Measurements from ENCODE around the gene NME1. TPM values are rescaled to one million over a fixed set of nuclear protein-coding genes. Genes with fewer than 3 reads are reported as not detected.
A peak's percentile ranks its signal among the peaks of the same experiment; 100 is the strongest.

The NME1 gene
- total RNA-seq, 1 experiment from 2014 or later = 592 TPM

- no peak overlapping the region for H2AFZ ChIP-seq (ENCODE audit: low read length)
- H3K27me3 ChIP-seq (ENCODE audit: low read length) = no peaks in the 10 kb centered on the region
- H3K4me1 ChIP-seq (ENCODE audit: insufficient read depth, low read length) = peaks cover 20% of the 10 kb centered on the region
- no peaks in the 10 kb centered on the region for H3K9me3 ChIP-seq (ENCODE audit: low read length)
- intact Hi-C loops (cut with micrococcal nuclease) = no loop called here
- no peaks in the 10 kb centered on the region for H3K36me3 ChIP-seq (ENCODE audit: low read depth, low read length)
- H3F3A ChIP-seq (ENCODE audit: low read length, unreplicated experiment) = peaks cover 4% of the 10 kb centered on the region
- ATAC-seq = no peak
- H3K9ac ChIP-seq (ENCODE audit: low read length) = no peak overlapping the region
- H3K4me3 ChIP-seq (ENCODE audit: low read length) = no peak overlapping the region
- ChIA-PET CTCF (interaction anchor here (0.6 kb wide), 1 partner anchor 28 kb away, joined by 5 read pairs; the partner anchor contains the start of gene NME1), POLR2A (ENCODE audit: unreplicated experiment) (interaction anchor here (0.7 kb wide), 1 partner anchor 30 kb away, joined by 3 read pairs; no protein-coding TSS in a partner anchor)
- peaks cover 3% of the 10 kb centered on the region for H4K20me1 ChIP-seq (ENCODE audit: low read length)
- H3K9me2 ChIP-seq (replicated peaks; ENCODE audit: low read length) = no peaks in the 10 kb centered on the region
- no peak overlapping the region for H3K27ac ChIP-seq (ENCODE audit: low read length)
- no TSS peak for BruUV-seq (replicated peaks)
- no peak for DNase-seq
- TF ChIP-seq CTCF (conservative IDR thresholded peaks at IDR 0.05; ENCODE audit: low read depth, low read length) = no peak
- no peak for TF ChIP-seq EZH2 (IDR thresholded peaks at IDR 0.05; ENCODE audit: low read length, unreplicated experiment)
- H3K79me2 ChIP-seq (ENCODE audit: low read length) = peaks cover 7% of the 10 kb centered on the region
- no peak overlapping the region for H3K4me2 ChIP-seq (ENCODE audit: low read length)
Observed at GRCh38 chr17:51124640-51125503, 28.5 kb upstream of the NME1 start.

DNA sequence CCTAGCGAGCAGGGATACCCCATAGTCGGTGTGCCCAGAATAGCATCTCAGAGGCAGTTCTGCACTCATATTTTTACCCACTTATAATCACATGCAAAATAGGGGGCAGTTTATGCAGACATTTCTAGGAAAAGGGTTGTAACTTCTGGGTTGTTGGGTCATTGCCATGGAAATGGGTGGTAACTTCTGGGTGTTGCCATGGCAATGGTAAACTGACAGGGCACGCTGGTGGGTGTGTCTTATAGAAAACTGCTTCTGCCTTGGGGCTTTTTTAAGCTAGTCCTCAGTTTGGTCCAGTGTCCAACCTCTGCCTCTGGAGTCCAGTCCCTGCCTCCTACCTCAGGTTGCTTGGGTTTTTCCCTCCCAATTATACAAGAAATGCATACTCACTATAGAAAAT is 25.3 kb upstream of the NME1 start:
- Histone ChIP-seq H3K4me1 (ENCODE audit: insufficient read depth, low read length) (peaks cover 6% of the 10 kb centered on the region), H3K9me3 (ENCODE audit: low read length) (no peaks in the 10 kb centered on the region), H4K20me1 (ENCODE audit: low read length) (no peaks in the 10 kb centered on the region), H3K9me2 (replicated peaks; ENCODE audit: low read length) (no peaks in the 10 kb centered on the region), H3K27ac (ENCODE audit: low read length) (no peak overlapping the region), H3K4me3 (ENCODE audit: low read length) (no peak overlapping the region), H3K4me2 (ENCODE audit: low read length) (no peak overlapping the region), H3K79me2 (ENCODE audit: low read length) (no peaks in the 10 kb centered on the region), H3K9ac (ENCODE audit: low read length) (no peak overlapping the region), H3K27me3 (ENCODE audit: low read length) (no peaks in the 10 kb centered on the region), H3F3A (ENCODE audit: low read length, unreplicated experiment) (no peaks in the 10 kb centered on the region), H2AFZ (ENCODE audit: low read length) (no peak overlapping the region), H3K36me3 (ENCODE audit: low read depth, low read length) (no peaks in the 10 kb centered on the region)
- TF ChIP-seq EZH2phosphoT487 (IDR thresholded peaks at IDR 0.05; ENCODE audit: borderline replicate concordance, low read length) (no peak), CTCF (conservative IDR thresholded peaks at IDR 0.05; ENCODE audit: low read depth, low read length) (no peak), EZH2 (IDR thresholded peaks at IDR 0.05; ENCODE audit: low read length, unreplicated experiment) (no peak)
- ChIA-PET POLR2A (ENCODE audit: unreplicated experiment) (no interaction called here), CTCF (no interaction called here)
- DNase-seq (no peak), ATAC-seq (no peak)
- BruUV-seq (replicated peaks) = no TSS peak
- intact Hi-C loops (cut with micrococcal nuclease) = no loop called here

DNA sequence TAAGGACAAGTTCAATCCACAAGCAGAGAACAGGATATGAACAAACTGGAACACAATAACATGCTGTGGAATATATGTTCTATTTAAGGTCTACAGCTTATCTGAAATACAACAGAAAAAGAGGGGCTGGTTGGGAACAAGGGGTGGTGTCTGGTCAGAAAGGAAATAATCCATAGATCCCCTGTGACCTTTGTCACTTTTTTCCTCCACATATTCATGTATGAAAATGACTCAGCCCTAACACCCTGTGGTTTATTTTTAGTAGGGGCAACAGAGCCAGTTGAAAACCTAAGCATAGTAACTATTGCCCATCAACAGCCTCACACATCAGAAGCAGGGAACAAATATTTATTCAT is 20.4 kb upstream of the NME1 start:
- H3K36me3 ChIP-seq (ENCODE audit: low read depth, low read length) = no peaks in the 10 kb centered on the region
- DNase-seq = peak; percentile 37
- no peaks in the 10 kb centered on the region for H3K79me2 ChIP-seq (ENCODE audit: low read length)
- TF ChIP-seq EZH2 (IDR thresholded peaks at IDR 0.05; ENCODE audit: low read length, unreplicated experiment) (no peak), EZH2phosphoT487 (IDR thresholded peaks at IDR 0.05; ENCODE audit: borderline replicate concordance, low read length) (no peak), CTCF (conservative IDR thresholded peaks at IDR 0.05; ENCODE audit: low read depth, low read length) (no peak)
- no peak overlapping the region for H3K4me3 ChIP-seq (ENCODE audit: low read length)
- no peak overlapping the region for H2AFZ ChIP-seq (ENCODE audit: low read length)
- H3F3A ChIP-seq (ENCODE audit: low read length, unreplicated experiment) = no peaks in the 10 kb centered on the region
- 0 out of 2 replicates have a peak overlapping the region, but pooled peaks have one; percentile 4 for H3K27ac ChIP-seq (ENCODE audit: low read length)
- H4K20me1 ChIP-seq (ENCODE audit: low read length) = no peaks in the 10 kb centered on the region
- ChIA-PET CTCF (no interaction called here), POLR2A (ENCODE audit: unreplicated experiment) (no interaction called here)
- H3K9me3 ChIP-seq (ENCODE audit: low read length) = no peaks in the 10 kb centered on the region
- H3K27me3 ChIP-seq (ENCODE audit: low read length) = no peaks in the 10 kb centered on the region
- intact Hi-C loops (cut with micrococcal nuclease) = no loop called here
- H3K4me2 ChIP-seq (ENCODE audit: low read length) = peak overlapping the region; percentile 14; the same call in 1 of the 2 replicates
- peaks cover 8% of the 10 kb centered on the region for H3K4me1 ChIP-seq (ENCODE audit: insufficient read depth, low read length)
- BruUV-seq (replicated peaks) = no TSS peak
- ATAC-seq = peak; percentile 71
- no peak overlapping the region for H3K9ac ChIP-seq (ENCODE audit: low read length)
- H3K9me2 ChIP-seq (replicated peaks; ENCODE audit: low read length) = no peaks in the 10 kb centered on the region
